ENCODE results near the gene FAR2.
"Not testable (repeated sequence)": the region's sequence is repeated elsewhere in the genome, so short reads cannot be mapped to it uniquely, and the experiment has no call there.

The FAR2 gene

GRCh38 chr12:29240441-29240840 lies 91.4 kb downstream of the FAR2 start:
- no peak for DNase-seq

GRCh38 chr12:29241821-29242591 lies 92.9 kb downstream of the FAR2 start:
- DNase-seq = no peak

GRCh38 chr12:29242921-29243431 lies 93.9 kb downstream of the FAR2 start:
- no peak for DNase-seq

- no peak for DNase-seq
These were observed 95.2 kb downstream of the FAR2 start for GRCh38 chr12:29244159-29244765.

GRCh38 chr12:29245246-29245645 lies 96.2 kb downstream of the FAR2 start:
- no peak for DNase-seq

- no peak for DNase-seq
These were observed 100.9 kb downstream of the FAR2 start for GRCh38 chr12:29249930-29250329.

- peak; percentile 91 for DNase-seq
These were observed 105.0 kb downstream of the FAR2 start for GRCh38 chr12:29253906-29254625.

GRCh38 chr12:29255042-29255441 lies 106.0 kb downstream of the FAR2 start:
- no peak for DNase-seq

- no peak for DNase-seq
These were observed 107.5 kb downstream of the FAR2 start for GRCh38 chr12:29256598-29256997.

GRCh38 chr12:29257687-29258086 lies 108.6 kb downstream of the FAR2 start:
- DNase-seq = not testable (repeated sequence)

GRCh38 chr12:29264424-29264823 lies 115.3 kb downstream of the FAR2 start:
- DNase-seq = no peak

- no peak for DNase-seq
These were observed 120.8 kb downstream of the FAR2 start for GRCh38 chr12:29269706-29270408.

- DNase-seq = no peak
These were observed 121.4 kb downstream of the FAR2 start for GRCh38 chr12:29270446-29270845.

GRCh38 chr12:29273178-29273843 lies 124.2 kb downstream of the FAR2 start:
- no peak for DNase-seq

GRCh38 chr12:29275834-29276233 lies 126.8 kb downstream of the FAR2 start:
- DNase-seq = no peak

GRCh38 chr12:29277231-29277630 lies 128.2 kb downstream of the FAR2 start:
- no peak for DNase-seq

GRCh38 chr12:29278673-29279420 lies 129.8 kb downstream of the FAR2 start:
- no peak for DNase-seq

- DNase-seq = no peak
These were observed 132.4 kb downstream of the FAR2 start for GRCh38 chr12:29281371-29282005.

- no peak for DNase-seq
These were observed 133.1 kb downstream of the FAR2 start for GRCh38 chr12:29282031-29282816.

GRCh38 chr12:29283969-29284700 lies 135.1 kb downstream of the FAR2 start:
- DNase-seq = no peak

Measured in NCI-H1694 (cell line).